SKM-1 (cell line): ENCODE data around the gene RHEBL1.
A peak's percentile ranks its signal among the peaks of the same experiment; 100 is the strongest.

Experiments used
- DNase-seq: peaks from one replicate; lab custom pipeline; 2025; ENCODE audit not compliant: unreplicated experiment; lab: John Stamatoyannopoulos, UW

The RHEBL1 gene

GRCh38 chr12:49022558-49023178, 47.1 kb downstream of the RHEBL1 start:
- DNase-seq: no peak

- DNase-seq: no peak
Observed at GRCh38 chr12:49021292-49021915, 48.4 kb downstream of the RHEBL1 start.

- DNase-seq: no peak
Observed at GRCh38 chr12:49020441-49020840, 49.3 kb downstream of the RHEBL1 start.

GRCh38 chr12:49019443-49020324, 50.1 kb downstream of the RHEBL1 start:
- DNase-seq: peak; percentile 39

- DNase-seq: no peak
Observed at GRCh38 chr12:49019120-49019430, 50.7 kb downstream of the RHEBL1 start.

- DNase-seq: peak; percentile 53
Observed at GRCh38 chr12:49018261-49019119, 51.3 kb downstream of the RHEBL1 start, which contains the start of gene PRKAG1. PRKAG1 (minus strand) TSS chr12:49018776; CDS start chr12:49018740, 36 bp downstream.

GRCh38 chr12:49017891-49018260, 51.9 kb downstream of the RHEBL1 start:
- no peak for DNase-seq

- no peak for DNase-seq
Observed at GRCh38 chr12:49015196-49015595, 54.6 kb downstream of the RHEBL1 start.
